Gastroesophageal sphincter (tissue), 4 donors: ENCODE results near the gene GIMAP2. TPM values are rescaled to one million over a fixed set of nuclear protein-coding genes. Genes with fewer than 3 reads are reported as not detected.
"Not testable (repeated sequence)": the region's sequence is repeated elsewhere in the genome, so short reads cannot be mapped to it uniquely, and the experiment has no call there.

ENCODE experiments used
- ATAC-seq: fragments of 150-250 bp; one replicate; pipeline ENCODE4 v1.9.1; 2016; ENCODE audit warnings: mild to moderate bottlenecking, moderate library complexity
- H3K27ac ChIP-seq, 4 donors: fragments of 200-600 bp; sonication (generic) in 3 of 4; 1 replicate in 3 of 4; 2 replicates in 1 of 4; pipeline ENCODE4 v1.5.1; 2016 to 2019
- H3K27me3 ChIP-seq: fragments of 200-600 bp; sonication (generic); one replicate; pipeline ENCODE4 v1.5.1; 2019
- H3K36me3 ChIP-seq, 2 donors: fragments of 200-600 bp; sonication (generic); one replicate each; pipeline ENCODE4 v1.5.1; 2019; ENCODE audit warnings: control low read depth in 1 of 2
- H3K4me1 ChIP-seq, 3 donors: fragments of 200-600 bp; sonication (generic); 1 replicate in 2 of 3; 2 replicates in 1 of 3; pipeline ENCODE4 v1.5.1; 2016 to 2019; ENCODE audit warnings: control low read depth in 2 of 3
- H3K4me3 ChIP-seq, 2 donors: fragments of 200-600 bp; sonication (generic); one replicate each; pipeline ENCODE4 v1.5.1; 2019; ENCODE audit warnings: mild to moderate bottlenecking in 1 of 2, moderate library complexity in 1 of 2
- H3K9me3 ChIP-seq, 3 donors: fragments of 200-600 bp; sonication (generic); one replicate each; pipeline ENCODE4 v1.5.1; 2017 to 2019; ENCODE audit warnings: control low read depth in 2 of 3
- CTCF ChIP-seq, 4 experiments: fragments of 200-600 bp in 2 of 4; fragments of 450-650 bp in 2 of 4; sonication (generic) in 1 of 4; IDR thresholded peaks; one replicate each; pipeline ENCODE4 v1.5.1; 2017 to 2019; ENCODE audit warnings: antibody characterized with exemption in 4 of 4, mild to moderate bottlenecking in 2 of 4, moderate library complexity in 2 of 4
- EP300 ChIP-seq: sonication (generic); formaldehyde crosslinking; IDR thresholded peaks from one replicate; pipeline ENCODE4 v1.6.1; 2017; ENCODE audit warnings: antibody characterized with exemption, mild to moderate bottlenecking
- POLR2A ChIP-seq, 2 donors: fragments of 450-650 bp; IDR thresholded peaks; one replicate each; pipeline ENCODE4 v1.6.1; 2017; ENCODE audit warnings: antibody characterized with exemption in 2 of 2, mild to moderate bottlenecking in 2 of 2, moderate library complexity in 1 of 2
- POLR2AphosphoS5 ChIP-seq: sonication (generic); formaldehyde crosslinking; IDR thresholded peaks from one replicate; pipeline ENCODE4 v1.6.1; 2017; ENCODE audit warnings: antibody characterized with exemption
- WGBS, 2 donors: methylation state at CpG; one replicate each; pipeline ENCODE4 v1.1.5; 2018; ENCODE audit warnings: low coverage in 1 of 2; 5-methylcytosine and 5-hydroxymethylcytosine counted together
- total RNA-seq, 4 donors: library from RNA; depleted of rRNA; stranded (reverse); fragments of >200 nt; gene quantifications; one replicate each; pipeline ENCODE4 v1.1.0, GENCODE V29; 2016

GIMAP2 gene
- total RNA-seq, 4 donors from 2014 or later = 3.3 to 14.9 (median 9.7) TPM

- no peak overlapping the region for H3K27ac ChIP-seq
- no peaks in the 10 kb centered on the region for H3K4me1 ChIP-seq
- H3K4me3 ChIP-seq = no peak overlapping the region
- peaks cover 0 to 7% (median 0%) of the 10 kb centered on the region in 3 donors for H3K9me3 ChIP-seq
- no peak for ATAC-seq
- no peaks in the 10 kb centered on the region for H3K36me3 ChIP-seq
- no peak for TF ChIP-seq EP300
- TF ChIP-seq CTCF (IDR thresholded peaks at IDR 0.05) = no peak
- TF ChIP-seq POLR2AphosphoS5 = no peak
- no peak for TF ChIP-seq POLR2A (IDR thresholded peaks at IDR 0.05)
- WGBS, 2 donors = 79 to 87% methylated on average over 4 of the region's 4 CpGs
- H3K27me3 ChIP-seq = no peaks in the 10 kb centered on the region
Observed at GRCh38 chr7:150660939-150661613, 24.4 kb upstream of the GIMAP2 start.

- not testable (repeated sequence) for ATAC-seq, H3K9me3 ChIP-seq, H3K4me3 ChIP-seq, H3K4me1 ChIP-seq, H3K27me3 ChIP-seq, H3K27ac ChIP-seq, H3K36me3 ChIP-seq
Observed at GRCh38 chr7:150662821-150663220, 22.7 kb upstream of the GIMAP2 start.

- TF ChIP-seq EP300 (no peak), POLR2AphosphoS5 (no peak)
- no peaks in the 10 kb centered on the region for H3K36me3 ChIP-seq
- WGBS, 2 donors = 70% methylated on average over 3 of the region's 4 CpGs; no CpG with 5 or more reads in 1 of the 2 donors
- no peaks in the 10 kb centered on the region for H3K9me3 ChIP-seq
- no peak overlapping the region for H3K27ac ChIP-seq
- no peaks in the 10 kb centered on the region for H3K27me3 ChIP-seq
- no peak for ATAC-seq
- H3K4me1 ChIP-seq = no peaks in the 10 kb centered on the region
- H3K4me3 ChIP-seq = no peak overlapping the region
Observed at GRCh38 chr7:150663802-150664494, 21.6 kb upstream of the GIMAP2 start.

- no peaks in the 10 kb centered on the region for H3K27me3 ChIP-seq
- WGBS, 2 donors = 82 to 85% methylated on average over 8 of the region's 9 CpGs
- no peaks in the 10 kb centered on the region for H3K9me3 ChIP-seq
- no peak overlapping the region for H3K4me3 ChIP-seq
- ATAC-seq = no peak
- H3K36me3 ChIP-seq = no peaks in the 10 kb centered on the region
- no peak overlapping the region for H3K27ac ChIP-seq
- no peaks in the 10 kb centered on the region for H3K4me1 ChIP-seq
- TF ChIP-seq EP300 = no peak
- TF ChIP-seq POLR2A (IDR thresholded peaks at IDR 0.05) = no peak
- TF ChIP-seq POLR2AphosphoS5 = no peak
- TF ChIP-seq CTCF (IDR thresholded peaks at IDR 0.05) = no peak
Observed at GRCh38 chr7:150665089-150665748, 20.3 kb upstream of the GIMAP2 start.

- no peak for TF ChIP-seq EP300
- TF ChIP-seq POLR2AphosphoS5 = no peak
- no peak for TF ChIP-seq POLR2A (IDR thresholded peaks at IDR 0.05)
- no peak for TF ChIP-seq CTCF (IDR thresholded peaks at IDR 0.05)
- Histone ChIP-seq H3K27ac (no peak overlapping the region), H3K36me3 (no peaks in the 10 kb centered on the region), H3K4me1 (no peaks in the 10 kb centered on the region), H3K9me3 (no peaks in the 10 kb centered on the region), H3K27me3 (no peaks in the 10 kb centered on the region), H3K4me3 (no peak overlapping the region)
- ATAC-seq = no peak
- 80 to 89% methylated on average over 2 of the region's 2 CpGs for WGBS, 2 donors
Observed at GRCh38 chr7:150665896-150666295, 19.6 kb upstream of the GIMAP2 start.

- H3K4me1 ChIP-seq = no peaks in the 10 kb centered on the region
- no peaks in the 10 kb centered on the region for H3K9me3 ChIP-seq
- no peak for ATAC-seq
- TF ChIP-seq CTCF (IDR thresholded peaks at IDR 0.05) = no peak
- TF ChIP-seq POLR2A (IDR thresholded peaks at IDR 0.05) = no peak
- TF ChIP-seq EP300 = no peak
- TF ChIP-seq POLR2AphosphoS5 = no peak
- H3K27me3 ChIP-seq = no peaks in the 10 kb centered on the region
- H3K27ac ChIP-seq = no peak overlapping the region
- no peaks in the 10 kb centered on the region for H3K36me3 ChIP-seq
- H3K4me3 ChIP-seq = no peak overlapping the region
Observed at GRCh38 chr7:150666412-150666811, 19.1 kb upstream of the GIMAP2 start.
